ENCODE results near the gene ARHGAP18. TPM values are rescaled to one million over a fixed set of nuclear protein-coding genes. Genes with fewer than 3 reads are reported as not detected.

Gene ARHGAP18
- total RNA-seq, 1 experiment from 2014 or later = 2.4 TPM

DNA sequence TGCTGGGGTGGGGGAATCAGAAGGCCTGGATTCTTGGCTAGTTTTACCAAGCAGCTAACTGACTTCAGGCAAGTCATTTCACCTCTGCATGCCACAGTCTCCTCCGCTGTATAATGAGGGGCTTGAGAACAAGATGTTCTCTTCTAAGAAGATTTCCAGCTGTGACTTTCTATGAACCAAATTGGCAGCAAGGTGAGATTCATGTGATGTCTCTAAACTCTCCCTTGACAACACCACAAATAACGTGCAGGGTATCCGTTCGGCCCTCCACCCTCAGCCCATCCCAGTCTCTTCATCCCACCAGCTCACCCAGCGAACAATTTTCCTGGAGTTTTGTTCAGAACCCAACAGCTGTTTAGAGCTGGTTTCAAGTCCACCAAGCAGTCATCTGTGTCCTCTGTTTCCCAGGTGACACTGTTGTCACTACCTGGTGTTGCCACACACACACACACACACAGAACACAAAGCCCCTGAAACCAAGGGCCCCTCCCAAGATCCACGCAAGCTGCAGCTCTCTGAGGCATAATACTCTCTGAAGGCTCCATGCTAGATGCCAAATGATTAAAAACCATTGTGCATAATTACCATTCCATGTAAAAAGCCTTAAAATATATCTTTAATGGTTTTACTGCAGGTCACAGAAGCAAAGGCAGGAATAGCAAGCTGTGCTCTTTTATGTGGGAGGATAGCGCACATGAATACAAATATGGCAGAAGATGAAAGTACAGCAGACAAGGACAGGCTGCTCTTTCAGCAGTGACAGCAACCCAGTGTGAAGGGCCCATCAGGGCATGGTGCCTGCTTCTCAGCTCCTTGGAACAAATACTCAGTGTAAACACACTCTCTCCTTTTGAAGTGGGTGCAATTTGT is 48.2 kb downstream of the ARHGAP18 start:
- no peaks in the 10 kb centered on the region for H3K79me2 ChIP-seq (ENCODE audit: insufficient read depth, low read length)
- no peak overlapping the region for H2AK5ac ChIP-seq (ENCODE audit: insufficient read length, low read length)
- H3K56ac ChIP-seq (ENCODE audit: insufficient read length, low read depth, low read length) = no peak overlapping the region
- Mint-ChIP-seq H3K36me3 (ENCODE audit: insufficient read depth in 1 of 3, low read depth in 3 of 3) (no peaks in the 10 kb centered on the region), H3K27me3 (ENCODE audit: low read depth) (no peaks in the 10 kb centered on the region), H3K9me3 (no peaks in the 10 kb centered on the region), H3K4me1 (peaks cover 4% of the 10 kb centered on the region in 2 experiments), H3K27ac (peak overlapping the region; percentile 19 to 42 (median 31); a peak in 2 of 7 replicates), H3K4me3 (no peak overlapping the region)
- H3K23me2 ChIP-seq (ENCODE audit: insufficient read length, low read depth, low read length, poor library complexity, severe bottlenecking) = no peaks in the 10 kb centered on the region
- no peak overlapping the region for H2BK12ac ChIP-seq (ENCODE audit: insufficient read length, low read depth, low read length)
- WGBS (ENCODE audit: extremely low coverage, insufficient read length, low lambda C conversion rate) = no CpG with 5 or more reads among the region's 7 CpGs
- no peak overlapping the region for H2BK120ac ChIP-seq (ENCODE audit: low read depth, low read length, poor library complexity, severe bottlenecking)
- no peak for TF ChIP-seq CTCF (conservative IDR thresholded peaks at IDR 0.05)
- H2BK5ac ChIP-seq (ENCODE audit: insufficient read length, low read length) = no peak overlapping the region
- no peaks in the 10 kb centered on the region for H3K27me3 ChIP-seq (ENCODE audit: insufficient read depth, low read length)
- no peak overlapping the region for H3K14ac ChIP-seq (ENCODE audit: insufficient read depth, low read length)
- no peak overlapping the region for H4K8ac ChIP-seq (replicated peaks; ENCODE audit: insufficient read length, low read depth, low read length)
- H2BK15ac ChIP-seq (ENCODE audit: low read depth, low read length) = no peak overlapping the region
- no peak overlapping the region for H2BK20ac ChIP-seq (ENCODE audit: low read depth, low read length, poor library complexity, severe bottlenecking)
- no peak overlapping the region for H3T11ph ChIP-seq (ENCODE audit: low read length)
- no peaks in the 10 kb centered on the region for H3K79me1 ChIP-seq (ENCODE audit: insufficient read depth, low read depth, low read length, poor library complexity, severe bottlenecking)
- H3K9ac ChIP-seq (ENCODE audit: extremely low read depth, insufficient read length, low read length) = no peak overlapping the region
- no peak overlapping the region for H3K18ac ChIP-seq (ENCODE audit: insufficient read length, low read depth, low read length)
- no peak overlapping the region for H3K23ac ChIP-seq (ENCODE audit: insufficient read length, low read depth, low read length)
- H4K5ac ChIP-seq (ENCODE audit: insufficient read length, low read depth, low read length) = no peak overlapping the region
- no peak overlapping the region for H3K4me2 ChIP-seq (ENCODE audit: insufficient read depth, insufficient read length, low read length)
- H3K27ac ChIP-seq (ENCODE audit: insufficient read length, low read depth, low read length) = no peak overlapping the region
- H3K4ac ChIP-seq (ENCODE audit: low read depth, low read length) = no peak overlapping the region
- no peaks in the 10 kb centered on the region for H4K20me1 ChIP-seq (ENCODE audit: control insufficient read depth, insufficient read depth, insufficient read length)
- H3K9me3 ChIP-seq (ENCODE audit: control insufficient read depth, low read depth, low read length) = no peaks in the 10 kb centered on the region
- H4K91ac ChIP-seq (ENCODE audit: insufficient read length, low read depth, low read length) = no peak overlapping the region
- H2AFZ ChIP-seq (ENCODE audit: low read length) = no peak overlapping the region
- no peak for DNase-seq
- no peaks in the 10 kb centered on the region; the same call in 1 of the 2 replicates for H3K4me1 ChIP-seq (ENCODE audit: insufficient read depth, low read length)
